Amniotic stem cell (primary cell): ENCODE data around the gene MTHFD1L.
A peak's percentile ranks its signal among the peaks of the same experiment; 100 is the strongest.
"Not testable (repeated sequence)": the region's sequence is repeated elsewhere in the genome, so short reads cannot be mapped to it uniquely, and the experiment has no call there.

ENCODE experiments used
- DNase-seq: peaks from one replicate; lab custom pipeline; 2025; lab: John Stamatoyannopoulos, UW

The MTHFD1L gene

DNA sequence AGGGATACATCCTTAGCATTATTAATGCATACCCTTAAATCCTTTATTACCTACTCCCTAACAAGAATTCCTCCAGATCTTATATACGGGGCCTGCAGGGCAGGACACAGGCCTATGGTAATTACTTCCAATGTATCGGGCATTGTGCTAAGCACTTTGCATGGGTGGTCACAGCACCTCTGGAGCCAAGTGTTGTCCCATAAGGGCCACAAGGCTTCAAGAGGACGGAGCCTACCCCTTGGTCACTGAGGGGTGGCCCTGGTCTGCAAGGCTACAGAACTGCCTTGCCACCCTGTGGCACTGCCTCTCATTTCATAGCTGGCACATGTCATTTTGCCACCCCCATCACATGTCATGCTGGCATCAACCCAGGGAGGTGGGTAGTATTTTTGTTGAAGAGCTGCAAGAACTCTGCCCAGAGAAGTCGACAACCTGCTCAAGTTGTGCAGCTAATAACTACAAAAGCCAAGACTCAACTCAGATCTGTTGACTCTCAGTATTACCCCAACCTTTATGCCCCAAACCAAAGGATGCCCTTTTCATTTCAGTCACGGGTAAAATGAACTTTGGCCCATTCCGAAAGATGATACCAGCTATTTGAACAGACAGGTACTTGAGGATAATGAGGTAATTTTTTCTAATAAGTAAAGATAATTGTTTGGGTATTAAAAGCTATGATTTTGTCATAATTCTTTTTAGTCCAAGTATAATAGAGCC, 230.2 kb downstream of the MTHFD1L start:
- no peak for DNase-seq

DNA sequence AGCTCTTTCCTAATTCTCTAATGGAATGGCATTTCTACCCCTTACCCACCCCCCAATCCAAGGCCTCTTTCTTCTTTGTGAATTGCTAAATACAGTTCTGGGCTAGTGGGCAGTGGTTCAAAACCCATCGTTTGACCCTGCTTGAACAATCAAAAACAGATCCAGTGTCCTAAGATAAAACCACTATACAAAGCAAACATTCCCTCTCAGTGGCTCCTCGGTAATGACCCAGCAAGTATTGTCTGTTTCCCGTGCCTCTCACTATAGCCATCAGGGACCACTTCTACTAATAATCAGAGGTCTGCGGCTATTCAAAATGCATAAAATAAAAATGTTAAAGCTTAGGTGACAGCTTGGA, 230.7 kb downstream of the MTHFD1L start:
- no peak for DNase-seq

- DNase-seq: no peak
Measured at GRCh38 chr6:151096691-151097606, 231.4 kb downstream of the MTHFD1L start.

- no peak for DNase-seq
Measured at GRCh38 chr6:151098166-151098565, 232.7 kb downstream of the MTHFD1L start.

DNA sequence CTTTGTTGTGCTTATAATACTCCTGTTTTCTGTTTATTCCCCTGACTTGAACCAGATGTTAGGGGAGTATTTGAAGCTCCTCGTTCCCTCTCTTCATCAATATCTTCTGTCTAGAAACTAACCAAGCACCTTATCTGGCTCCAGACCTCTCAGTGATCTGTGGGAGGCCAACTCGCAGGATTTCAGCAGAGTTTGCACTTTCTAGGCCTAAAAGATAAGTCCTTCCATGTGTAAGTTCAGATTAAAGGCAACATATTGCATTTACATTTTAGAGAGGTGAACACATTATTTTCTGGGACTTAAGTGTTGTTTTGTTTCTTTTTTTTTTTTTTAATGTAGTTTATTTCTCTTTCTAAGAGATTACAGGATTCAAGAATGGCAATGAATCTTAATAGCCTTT, 234.8 kb downstream of the MTHFD1L start:
- DNase-seq: no peak

- no peak for DNase-seq
Measured at GRCh38 chr6:151101161-151101815, 235.8 kb downstream of the MTHFD1L start.

GRCh38 chr6:151101816-151102694, 236.6 kb downstream of the MTHFD1L start:
- no peak for DNase-seq

- no peak for DNase-seq
Measured at GRCh38 chr6:151103266-151103665, 237.8 kb downstream of the MTHFD1L start.

GRCh38 chr6:151107897-151108427, 242.5 kb downstream of the MTHFD1L start:
- DNase-seq: no peak

DNA sequence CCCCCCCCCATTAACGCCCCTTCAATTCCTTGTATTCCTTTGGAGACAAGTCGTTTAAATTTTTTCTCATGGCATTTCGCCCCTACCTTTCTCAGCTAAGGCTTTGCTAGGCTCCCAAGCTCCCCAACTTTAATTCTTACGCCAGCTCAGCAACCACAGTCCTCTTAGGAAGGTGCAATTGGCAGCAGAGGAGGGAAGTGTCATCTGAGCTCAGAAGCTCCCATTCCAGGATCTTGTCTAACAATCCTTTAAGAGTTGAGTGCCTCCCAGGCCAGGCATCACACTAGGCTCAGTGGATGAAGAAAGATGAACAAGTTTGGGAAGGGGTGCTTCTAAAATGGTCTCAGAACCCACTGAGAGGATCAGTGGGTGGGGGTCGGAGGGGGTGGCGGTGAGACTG, 243.0 kb downstream of the MTHFD1L start:
- no peak for DNase-seq

DNA sequence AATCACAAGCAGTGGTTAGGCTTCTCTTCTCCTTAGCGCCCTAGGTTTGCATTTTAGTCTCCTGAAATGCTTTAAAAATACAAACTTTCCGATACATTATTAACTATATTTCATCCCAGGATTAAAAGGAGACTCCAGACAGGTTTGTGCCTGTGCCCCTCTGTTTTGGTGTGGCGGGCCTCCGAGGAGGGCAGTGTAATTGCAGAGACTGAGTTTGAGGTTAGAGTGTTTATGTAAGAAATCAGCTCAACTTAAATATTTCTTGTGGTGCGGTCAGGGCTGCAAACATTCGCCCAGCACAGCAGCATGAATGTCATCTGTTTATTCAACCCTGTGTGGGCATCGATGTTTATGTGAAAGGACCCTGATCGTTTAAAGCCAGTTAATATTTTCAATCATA, 243.9 kb downstream of the MTHFD1L start:
- DNase-seq: peak; percentile 5

- no peak for DNase-seq
Measured at GRCh38 chr6:151109869-151110575, 244.5 kb downstream of the MTHFD1L start.

GRCh38 chr6:151110576-151110905, 245.0 kb downstream of the MTHFD1L start:
- DNase-seq: no peak

GRCh38 chr6:151111670-151112069, 246.2 kb downstream of the MTHFD1L start:
- DNase-seq: no peak

DNA sequence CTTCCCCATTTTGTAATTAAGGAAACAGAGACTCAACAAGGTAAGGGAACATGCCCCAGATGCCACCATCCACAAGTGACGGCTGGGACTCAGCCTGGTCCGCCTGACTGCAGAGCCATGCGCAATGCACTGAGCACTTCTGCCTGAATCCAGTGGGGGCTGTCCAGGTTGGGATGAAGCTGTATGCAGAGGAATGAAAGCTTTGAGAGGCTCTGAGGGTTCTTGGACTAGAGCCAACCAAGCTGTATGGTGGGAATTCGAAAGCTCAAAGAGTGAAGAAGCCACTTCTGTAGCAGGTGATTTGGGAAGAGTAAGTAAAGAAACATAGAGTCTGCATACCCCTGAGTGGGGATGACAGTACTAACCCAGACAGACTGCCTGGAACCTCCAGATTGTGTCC, 246.6 kb downstream of the MTHFD1L start:
- DNase-seq: no peak

DNA sequence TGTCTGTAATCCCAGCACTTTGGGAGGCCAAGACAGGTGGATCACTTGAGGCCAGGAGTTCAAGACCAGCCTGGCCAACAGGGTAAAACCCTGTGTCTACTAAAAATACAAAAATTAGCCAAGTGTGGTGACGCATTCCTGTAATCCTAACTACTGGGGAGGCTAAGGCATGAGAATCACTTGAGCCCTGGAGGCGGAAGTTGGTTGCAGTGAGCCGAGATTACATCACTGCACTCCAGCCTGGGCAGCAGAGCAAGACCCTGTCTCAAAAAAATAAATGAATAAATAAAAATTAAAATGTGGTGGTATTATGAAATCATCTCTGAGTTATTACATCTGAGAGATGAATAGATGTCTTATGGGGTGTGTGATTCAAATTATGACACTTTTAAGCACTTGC, 247.4 kb downstream of the MTHFD1L start:
- not testable (repeated sequence) for DNase-seq

- DNase-seq: no peak
Measured at GRCh38 chr6:151113641-151114040, 248.1 kb downstream of the MTHFD1L start.

GRCh38 chr6:151118461-151119123, 253.1 kb downstream of the MTHFD1L start:
- no peak for DNase-seq

DNA sequence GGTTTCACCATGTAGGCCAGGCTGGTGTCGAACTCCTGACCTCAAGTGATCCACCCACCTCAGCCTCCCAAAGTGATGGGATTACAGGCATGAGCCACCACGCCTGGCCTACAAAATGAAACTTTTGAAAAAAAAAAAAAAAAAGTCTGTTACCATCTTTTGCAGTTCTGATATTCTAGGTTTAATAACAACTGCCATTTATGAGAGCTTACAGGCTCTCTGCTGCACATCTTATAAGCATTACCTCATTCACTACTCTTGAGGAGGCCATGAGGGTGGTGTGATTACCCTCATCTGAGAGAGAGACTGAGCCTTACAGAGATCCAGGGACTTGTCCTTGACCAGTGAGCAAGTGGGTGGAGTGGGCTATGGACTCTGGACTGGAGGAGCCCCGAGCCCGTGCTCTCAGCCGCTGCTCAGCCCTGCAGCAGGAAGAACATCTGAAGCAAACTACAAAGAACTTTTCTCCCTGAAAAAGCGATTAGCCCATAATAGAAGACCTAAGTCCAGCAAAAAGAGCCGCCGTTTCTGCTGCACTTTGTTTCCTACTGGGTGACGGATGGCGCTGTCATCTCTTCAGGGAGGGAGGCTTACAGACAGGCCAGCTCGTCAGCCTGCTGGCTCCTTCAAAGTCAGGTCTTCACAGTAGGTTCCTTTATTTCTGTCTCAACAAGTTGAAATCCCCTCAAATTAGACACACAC, 254.5 kb downstream of the MTHFD1L start:
- no peak for DNase-seq

- no peak for DNase-seq
Measured at GRCh38 chr6:151121900-151122299, 256.4 kb downstream of the MTHFD1L start.
